ENCODE results near the gene PTPRT.
"Not testable (repeated sequence)": the region's sequence is repeated elsewhere in the genome, so short reads cannot be mapped to it uniquely, and the experiment has no call there.

The PTPRT gene

GRCh38 chr20:42910808-42911207 lies 278.9 kb downstream of the PTPRT start:
- DNase-seq (ENCODE audit: low read depth) = not testable (repeated sequence)

- DNase-seq (ENCODE audit: low read depth) = no peak
These were observed 282.0 kb downstream of the PTPRT start for GRCh38 chr20:42907730-42908129.

DNA sequence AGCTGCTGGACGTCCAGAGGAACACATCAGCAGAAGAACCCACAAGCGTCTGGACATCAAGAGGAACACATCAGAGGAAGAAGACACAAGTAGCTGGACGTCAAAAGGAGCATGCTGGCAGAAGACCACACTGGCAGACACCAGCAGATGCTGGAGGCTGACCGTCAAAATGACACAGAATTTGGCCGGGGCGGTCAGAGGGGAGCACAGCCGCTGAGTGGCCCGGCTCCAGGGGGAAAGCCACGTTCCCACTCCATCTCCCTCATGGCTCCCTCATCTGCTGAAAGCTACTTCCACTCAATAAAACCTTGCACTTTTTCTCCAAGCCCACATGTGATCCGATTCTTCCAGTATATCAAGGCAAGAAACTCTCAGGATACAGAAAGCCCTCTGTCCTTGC lies 283.6 kb downstream of the PTPRT start:
- no peak for DNase-seq (ENCODE audit: low read depth)

GRCh38 chr20:42902509-42902908 lies 287.2 kb downstream of the PTPRT start:
- no peak for DNase-seq (ENCODE audit: low read depth)

DNA sequence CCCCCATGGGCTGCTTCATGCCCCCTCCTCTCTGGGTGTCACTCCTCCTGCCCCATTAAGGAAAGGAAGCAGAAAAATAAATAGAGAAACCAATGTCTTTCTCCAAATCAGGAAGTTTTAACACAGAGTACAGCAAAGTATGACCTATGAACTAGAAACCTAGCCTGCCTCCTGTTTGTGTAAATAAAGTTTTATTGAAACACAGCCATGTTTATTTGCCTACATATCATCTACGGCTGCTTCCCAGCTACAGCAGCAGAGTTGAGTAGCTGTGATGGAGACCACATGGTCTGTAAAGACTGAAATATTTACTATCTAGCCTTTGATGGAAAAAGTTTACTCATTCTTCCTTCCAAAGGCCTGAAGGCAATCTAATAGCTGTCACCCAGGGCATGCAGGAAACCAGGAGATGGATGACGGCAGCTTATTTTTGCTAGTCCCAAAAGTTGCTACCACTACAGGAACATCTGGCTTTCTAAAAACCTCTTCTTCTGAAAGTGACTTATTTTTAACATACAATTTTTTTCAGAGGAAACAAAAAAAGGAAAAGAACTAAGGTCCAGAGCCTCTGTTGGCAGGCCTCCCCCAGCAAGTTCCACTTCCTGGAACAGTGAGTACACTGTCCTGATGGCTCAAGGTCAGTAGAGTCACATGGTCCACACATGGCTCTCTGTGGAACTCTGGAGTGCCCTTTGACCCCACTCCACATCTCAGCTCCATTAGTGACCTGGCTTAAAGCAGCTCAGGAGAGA lies 287.8 kb downstream of the PTPRT start:
- DNase-seq (ENCODE audit: low read depth) = no peak

DNA sequence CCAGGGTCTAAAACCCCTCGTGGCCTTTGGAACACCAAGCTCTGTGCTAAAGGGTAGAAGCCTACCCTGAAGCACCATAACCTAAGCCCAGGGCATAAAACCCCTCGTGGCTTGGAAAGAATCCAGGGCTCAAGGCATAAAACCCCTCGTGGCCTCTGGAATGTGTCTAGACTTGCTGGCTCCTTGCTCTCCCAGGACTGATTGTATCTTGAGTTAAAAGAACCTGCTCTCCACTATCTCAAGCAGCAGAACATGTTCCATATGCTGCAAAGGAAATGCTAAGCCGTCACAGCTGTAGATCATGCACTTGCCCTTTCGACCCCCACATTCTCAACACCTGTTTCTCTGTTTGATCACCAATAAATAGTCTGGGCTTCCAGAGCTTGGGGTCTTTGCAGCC lies 288.9 kb downstream of the PTPRT start:
- not testable (repeated sequence) for DNase-seq (ENCODE audit: low read depth)

DNA sequence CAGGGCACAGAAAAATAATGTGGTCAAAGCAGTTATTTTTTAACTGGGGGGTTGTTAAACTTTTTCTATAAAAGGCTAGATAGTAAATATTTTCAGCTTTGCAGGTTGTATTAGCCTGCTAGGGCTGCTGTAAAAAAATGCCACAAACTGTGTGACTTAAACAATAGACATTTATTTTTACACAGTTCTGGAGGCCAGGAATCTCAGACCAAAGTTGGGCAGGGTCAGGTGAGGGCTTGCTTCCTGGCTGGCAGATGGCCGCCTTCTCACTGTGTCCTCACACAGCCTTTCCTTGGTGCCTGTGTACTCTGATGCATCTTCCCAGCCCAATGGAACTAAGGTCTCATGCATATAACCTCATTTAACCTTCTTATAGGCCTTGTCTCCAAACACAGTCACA lies 294.7 kb downstream of the PTPRT start:
- DNase-seq (ENCODE audit: low read depth) = no peak

- DNase-seq (ENCODE audit: low read depth) = no peak
These were observed 295.2 kb downstream of the PTPRT start for GRCh38 chr20:42894483-42894882.

GRCh38 chr20:42889517-42889916 lies 300.2 kb downstream of the PTPRT start:
- no peak for DNase-seq (ENCODE audit: low read depth)

DNA sequence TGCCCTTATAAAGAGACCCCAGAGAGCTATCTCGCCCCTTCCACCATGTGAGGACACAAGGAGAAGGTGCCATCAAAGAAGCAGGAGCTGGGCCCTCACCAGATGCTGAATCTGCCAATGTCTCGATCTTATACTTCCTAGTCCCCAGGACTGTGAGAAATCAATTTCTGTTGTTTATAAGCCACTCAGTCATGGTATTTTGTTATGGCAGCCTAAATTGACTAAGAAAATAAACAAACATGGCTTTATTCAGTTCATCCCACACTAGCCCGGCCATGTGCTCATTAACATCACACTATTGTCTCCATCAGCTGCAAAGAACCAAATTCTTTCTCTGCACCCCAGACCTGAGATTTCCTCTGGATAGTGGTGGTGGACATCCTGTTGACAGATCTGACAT lies 302.4 kb downstream of the PTPRT start:
- no peak for DNase-seq (ENCODE audit: low read depth)

DNA sequence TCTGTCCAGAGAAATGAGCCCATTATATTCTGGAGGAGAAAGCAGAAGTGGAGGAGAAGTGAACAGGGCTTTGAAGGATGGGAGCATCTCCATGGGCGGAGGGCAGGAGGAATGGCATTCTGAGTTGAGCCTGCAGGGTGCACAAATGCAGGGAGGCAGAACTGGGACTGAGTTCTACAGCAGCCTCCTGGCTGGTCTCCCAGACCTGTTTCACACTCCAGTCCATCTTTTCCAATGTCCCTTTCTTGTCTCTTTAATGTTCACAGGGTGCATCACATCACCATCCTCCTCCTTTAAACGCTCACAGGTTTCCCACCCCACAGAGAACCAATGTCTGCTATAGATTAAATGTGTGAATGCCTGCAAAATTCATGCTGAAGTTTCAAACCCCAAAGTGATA lies 302.9 kb downstream of the PTPRT start:
- DNase-seq (ENCODE audit: low read depth) = no peak

GRCh38 chr20:42886046-42886445 lies 303.7 kb downstream of the PTPRT start:
- DNase-seq (ENCODE audit: low read depth) = no peak

DNA sequence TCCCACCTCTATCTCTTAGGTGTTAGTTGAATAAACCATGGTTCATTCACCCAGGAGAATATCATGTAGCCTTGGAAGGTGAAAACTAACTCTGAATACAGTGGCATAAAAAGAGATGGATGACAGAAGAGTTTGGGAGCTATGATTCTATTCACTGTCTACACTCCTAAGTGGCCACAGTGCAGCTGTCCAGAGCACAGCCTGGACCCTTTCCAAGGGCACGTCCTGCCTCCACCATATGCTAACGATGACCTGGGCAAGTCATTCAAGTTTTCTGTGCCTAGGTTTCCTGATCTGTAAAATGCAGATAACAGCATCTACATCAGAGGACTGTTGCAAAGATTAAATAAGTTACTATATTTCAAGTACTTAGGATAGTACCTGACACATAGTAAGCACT lies 314.1 kb downstream of the PTPRT start:
- no peak for DNase-seq (ENCODE audit: low read depth)

GRCh38 chr20:42873259-42873658 lies 316.4 kb downstream of the PTPRT start:
- no peak for DNase-seq (ENCODE audit: low read depth)

DNA sequence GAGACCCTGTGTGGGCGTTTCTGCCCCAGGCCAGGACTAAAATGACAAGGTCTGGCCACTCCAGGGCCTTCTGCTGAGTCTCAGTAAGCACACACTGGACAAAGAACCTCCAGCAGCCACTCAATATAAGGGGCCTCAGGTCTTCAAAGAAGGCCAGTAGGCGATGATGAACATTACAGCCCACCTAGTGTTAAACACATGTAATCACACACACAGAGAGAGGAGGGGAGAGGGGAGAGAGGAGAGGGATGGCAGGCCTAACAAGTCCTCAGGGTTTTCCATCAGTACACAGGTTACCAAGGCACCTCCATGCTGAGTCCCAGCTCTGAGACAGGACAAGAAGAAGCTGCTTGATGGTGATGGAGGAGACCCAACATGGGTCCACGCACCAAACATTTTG lies 325.6 kb downstream of the PTPRT start:
- DNase-seq (ENCODE audit: low read depth) = no peak

- no peak for DNase-seq (ENCODE audit: low read depth)
These were observed 327.3 kb downstream of the PTPRT start for GRCh38 chr20:42862446-42862845.

GRCh38 chr20:42857446-42857845 lies 332.3 kb downstream of the PTPRT start:
- no peak for DNase-seq (ENCODE audit: low read depth)

- no peak for DNase-seq (ENCODE audit: low read depth)
These were observed 333.8 kb downstream of the PTPRT start for GRCh38 chr20:42855896-42856295.

DNA sequence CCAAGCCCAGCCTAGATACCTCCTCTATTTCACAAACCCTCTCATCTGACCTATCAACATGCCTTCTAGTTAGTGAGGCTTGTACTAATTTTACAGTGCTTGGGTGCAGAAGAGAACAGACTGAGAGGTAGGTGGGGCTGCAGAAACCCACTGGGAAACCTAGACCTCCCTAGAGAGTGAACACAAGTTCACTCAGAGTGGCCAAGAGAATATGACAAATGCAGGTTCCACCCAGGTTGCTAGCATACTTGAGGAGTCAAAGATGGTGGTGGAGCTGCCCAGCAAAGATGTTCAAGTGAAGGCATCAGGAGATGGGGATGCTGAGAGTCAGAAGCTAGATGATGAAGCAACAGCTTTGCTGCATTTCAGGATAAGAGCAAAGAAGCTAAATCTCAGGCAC lies 337.0 kb downstream of the PTPRT start:
- DNase-seq (ENCODE audit: low read depth) = no peak

- no peak for DNase-seq (ENCODE audit: low read depth)
These were observed 342.8 kb downstream of the PTPRT start for GRCh38 chr20:42846784-42847490.

- DNase-seq (ENCODE audit: low read depth) = no peak
These were observed 345.0 kb downstream of the PTPRT start for GRCh38 chr20:42844751-42845150.

GRCh38 chr20:42837456-42837855 lies 352.2 kb downstream of the PTPRT start:
- no peak for DNase-seq (ENCODE audit: low read depth)

DNA sequence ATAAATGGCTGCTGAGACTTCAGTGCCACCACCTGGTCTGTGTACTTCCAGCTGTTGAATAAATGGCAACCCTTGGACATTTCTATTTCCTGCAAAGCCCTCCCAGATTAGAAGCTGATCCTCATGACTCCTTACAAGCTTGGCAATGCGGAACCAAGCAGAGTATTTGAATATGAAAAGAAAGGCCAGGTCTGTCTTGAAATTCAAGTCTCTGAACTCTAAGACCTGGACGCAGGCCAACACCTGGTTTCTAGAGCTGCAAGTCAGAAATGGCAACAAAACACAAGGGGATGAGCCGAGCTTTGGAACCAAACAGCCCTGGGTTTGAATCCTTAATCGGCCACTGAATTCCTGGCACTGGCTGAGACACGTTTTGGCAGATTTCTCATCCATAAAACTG lies 353.4 kb downstream of the PTPRT start:
- no peak for DNase-seq (ENCODE audit: low read depth)

GRCh38 chr20:42807876-42808275 lies 381.8 kb downstream of the PTPRT start:
- no peak for DNase-seq (ENCODE audit: low read depth)
